ENCODE results near the gene SMYD3.
A peak's percentile ranks its signal among the peaks of the same experiment; 100 is the strongest.

Gene SMYD3

DNA sequence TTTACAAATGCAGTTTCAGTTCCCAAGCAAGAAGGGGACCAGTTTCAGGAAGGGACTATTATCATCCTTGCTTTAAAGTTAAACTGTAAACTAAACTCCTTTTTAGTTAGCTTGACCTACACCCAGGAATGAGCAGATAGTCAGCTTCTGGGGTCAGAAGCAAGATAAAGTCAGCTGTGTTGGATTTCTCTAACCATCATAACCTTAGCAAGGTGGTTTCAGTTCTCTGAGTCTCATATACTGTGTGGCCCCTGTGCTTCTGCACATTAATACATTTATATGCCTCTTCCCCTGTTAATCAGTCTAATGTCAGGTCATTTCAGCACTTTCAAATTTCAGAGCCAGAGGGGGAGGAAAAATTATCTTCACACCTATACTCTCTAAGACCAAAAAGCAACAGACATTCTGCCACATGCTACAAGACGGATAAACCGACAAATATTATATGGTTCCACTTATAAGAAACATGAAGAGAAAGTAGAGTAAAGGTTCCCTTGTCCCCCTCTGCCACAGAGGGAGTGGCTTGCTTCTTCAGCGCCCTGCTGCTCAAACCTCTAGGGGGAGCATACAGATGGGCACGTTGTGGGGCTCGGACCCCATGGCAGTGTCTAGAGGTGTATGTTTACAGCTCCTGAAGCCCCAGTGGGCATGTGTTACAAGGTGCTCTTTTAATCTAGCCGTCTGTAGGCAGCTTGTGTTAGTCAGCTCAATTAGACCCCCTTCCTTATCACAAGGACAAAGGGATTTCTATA is 89.1 kb downstream of the SMYD3 start:
- no peaks in the 10 kb centered on the region for H3K4me1 Mint-ChIP-seq
- no peak overlapping the region for H3K27ac Mint-ChIP-seq
- H3K4me3 Mint-ChIP-seq: no peak overlapping the region
- peaks cover 30% of the 10 kb centered on the region for H3K36me3 Mint-ChIP-seq
- no peaks in the 10 kb centered on the region for H3K9me3 Mint-ChIP-seq
- no peaks in the 10 kb centered on the region for H3K27me3 Mint-ChIP-seq

DNA sequence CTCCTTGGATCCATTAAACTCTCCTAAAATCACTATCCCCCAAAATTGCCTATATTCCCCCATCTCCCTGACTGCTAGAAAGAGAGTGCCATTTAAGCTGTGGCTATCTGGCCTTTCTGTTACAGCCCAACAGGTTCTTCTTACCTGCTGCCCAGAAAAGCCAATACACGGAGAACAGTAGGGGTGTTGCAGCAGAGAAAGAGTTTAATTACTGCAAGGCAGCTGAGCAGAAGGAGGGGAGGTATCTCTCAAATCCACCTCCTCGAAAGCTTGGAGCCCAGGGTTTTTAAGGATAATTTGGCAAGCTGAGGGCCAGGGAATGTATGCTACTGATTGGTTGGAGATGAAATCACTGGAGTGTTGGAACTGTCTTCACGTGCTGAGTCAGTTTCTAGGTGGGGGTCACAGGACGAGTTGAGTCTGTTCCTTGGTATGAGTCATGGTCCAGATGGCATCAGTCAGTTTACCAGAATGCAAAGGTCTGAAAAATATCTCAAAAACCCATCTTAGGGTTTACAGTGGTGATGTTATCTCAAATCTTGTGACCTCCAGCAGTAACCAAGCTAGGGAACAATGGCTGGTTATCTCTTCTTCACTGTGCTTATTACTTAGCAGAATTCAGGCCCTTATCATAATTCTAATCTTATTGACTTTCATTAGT is 89.8 kb downstream of the SMYD3 start:
- Mint-ChIP-seq H3K4me3 (no peak overlapping the region), H3K27ac (no peak overlapping the region), H3K4me1 (no peaks in the 10 kb centered on the region), H3K27me3 (no peaks in the 10 kb centered on the region), H3K9me3 (peaks cover under 1% of the 10 kb centered on the region), H3K36me3 (peaks cover 29% of the 10 kb centered on the region)

DNA sequence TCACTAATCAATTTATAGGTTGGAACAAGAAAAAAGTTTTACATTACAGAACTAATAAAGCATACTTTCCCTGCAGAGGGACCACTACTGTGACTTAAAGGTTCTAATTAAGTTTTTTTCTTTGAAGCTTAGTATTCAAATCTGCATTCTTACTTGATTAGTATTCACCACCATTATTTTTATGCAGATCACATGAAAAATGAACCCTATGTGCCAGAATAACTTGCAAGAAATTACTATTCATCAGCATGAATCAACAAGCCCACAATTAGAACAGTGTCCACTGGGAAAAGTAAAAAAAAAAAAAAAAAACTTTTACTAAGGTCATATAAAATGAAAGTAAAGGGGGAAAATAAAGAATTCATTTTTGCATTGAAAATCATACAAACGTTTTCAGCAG is 90.8 kb downstream of the SMYD3 start:
- H3K4me3 Mint-ChIP-seq: no peak overlapping the region
- H3K27ac Mint-ChIP-seq: no peak overlapping the region
- no peaks in the 10 kb centered on the region for H3K4me1 Mint-ChIP-seq
- H3K9me3 Mint-ChIP-seq: peaks cover 6% of the 10 kb centered on the region
- peaks cover 32% of the 10 kb centered on the region for H3K36me3 Mint-ChIP-seq
- H3K27me3 Mint-ChIP-seq: no peaks in the 10 kb centered on the region

DNA sequence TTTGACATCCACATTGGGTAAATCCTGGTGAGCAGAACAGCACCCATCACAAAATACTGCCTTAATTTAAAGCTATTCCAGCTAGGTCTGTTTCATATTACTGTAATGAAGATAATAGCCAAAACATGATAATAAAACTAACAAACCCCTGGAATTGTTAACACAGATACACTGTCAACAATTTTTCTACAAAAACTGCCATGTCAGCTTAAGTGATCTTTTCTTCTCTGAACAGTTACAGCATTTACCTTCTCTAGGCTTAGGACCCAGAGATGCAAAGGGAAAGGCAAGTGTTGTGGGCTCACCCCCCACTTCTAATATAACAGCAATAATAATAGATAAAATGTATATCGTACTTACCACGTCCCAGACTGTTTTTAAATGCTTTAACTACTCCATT is 92.1 kb downstream of the SMYD3 start:
- Mint-ChIP-seq H3K9me3 (peaks cover 6% of the 10 kb centered on the region), H3K4me3 (no peak overlapping the region), H3K4me1 (no peaks in the 10 kb centered on the region), H3K27ac (no peak overlapping the region), H3K36me3 (peaks cover 32% of the 10 kb centered on the region), H3K27me3 (no peaks in the 10 kb centered on the region)

DNA sequence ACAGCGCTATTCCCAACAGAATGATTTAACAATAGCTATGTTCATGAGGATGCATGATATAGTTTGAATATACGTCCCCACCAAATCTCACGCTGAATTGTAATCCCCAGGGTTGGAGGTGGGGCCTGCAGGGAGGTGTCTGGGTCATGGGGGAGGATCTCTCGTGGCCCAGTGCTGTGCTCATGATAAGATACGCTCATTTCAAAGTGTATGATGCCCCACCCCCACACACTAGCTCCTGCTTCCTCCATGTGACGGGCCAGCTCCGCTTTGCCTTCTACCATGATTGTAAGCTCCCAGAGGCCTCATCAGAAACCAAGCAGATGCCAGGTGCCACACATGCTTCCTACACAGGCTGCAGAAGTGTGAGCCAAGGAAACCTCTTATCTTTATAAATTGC is 93.6 kb downstream of the SMYD3 start:
- H3K9me3 Mint-ChIP-seq: peaks cover 6% of the 10 kb centered on the region
- no peak overlapping the region for H3K4me3 Mint-ChIP-seq
- peaks cover 18% of the 10 kb centered on the region for H3K36me3 Mint-ChIP-seq
- no peak overlapping the region for H3K27ac Mint-ChIP-seq
- no peaks in the 10 kb centered on the region for H3K27me3 Mint-ChIP-seq
- H3K4me1 Mint-ChIP-seq: no peaks in the 10 kb centered on the region

DNA sequence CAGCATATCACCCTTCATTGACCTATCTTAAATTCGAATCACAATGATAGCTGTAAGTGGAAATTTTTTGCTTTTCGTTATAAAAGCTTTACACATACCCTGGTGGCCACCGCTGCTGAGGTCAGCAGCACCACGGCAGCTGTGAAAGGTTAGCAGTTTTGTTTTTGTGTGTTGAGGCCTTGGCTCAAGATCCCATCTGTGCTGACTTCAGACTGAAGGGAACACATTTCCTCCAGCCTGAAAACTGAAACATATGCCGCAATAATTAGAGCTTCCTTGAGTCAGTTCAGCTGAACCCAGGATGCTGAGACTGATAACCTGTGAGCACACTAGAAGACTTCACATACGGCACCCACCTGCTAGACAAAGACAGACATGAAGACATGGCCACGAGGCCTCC is 103.0 kb downstream of the SMYD3 start:
- H3K27ac Mint-ChIP-seq: no peak overlapping the region
- no peaks in the 10 kb centered on the region for H3K4me1 Mint-ChIP-seq
- no peaks in the 10 kb centered on the region for H3K9me3 Mint-ChIP-seq
- H3K27me3 Mint-ChIP-seq: no peaks in the 10 kb centered on the region
- H3K4me3 Mint-ChIP-seq: no peak overlapping the region
- H3K36me3 Mint-ChIP-seq: peaks cover 7% of the 10 kb centered on the region

DNA sequence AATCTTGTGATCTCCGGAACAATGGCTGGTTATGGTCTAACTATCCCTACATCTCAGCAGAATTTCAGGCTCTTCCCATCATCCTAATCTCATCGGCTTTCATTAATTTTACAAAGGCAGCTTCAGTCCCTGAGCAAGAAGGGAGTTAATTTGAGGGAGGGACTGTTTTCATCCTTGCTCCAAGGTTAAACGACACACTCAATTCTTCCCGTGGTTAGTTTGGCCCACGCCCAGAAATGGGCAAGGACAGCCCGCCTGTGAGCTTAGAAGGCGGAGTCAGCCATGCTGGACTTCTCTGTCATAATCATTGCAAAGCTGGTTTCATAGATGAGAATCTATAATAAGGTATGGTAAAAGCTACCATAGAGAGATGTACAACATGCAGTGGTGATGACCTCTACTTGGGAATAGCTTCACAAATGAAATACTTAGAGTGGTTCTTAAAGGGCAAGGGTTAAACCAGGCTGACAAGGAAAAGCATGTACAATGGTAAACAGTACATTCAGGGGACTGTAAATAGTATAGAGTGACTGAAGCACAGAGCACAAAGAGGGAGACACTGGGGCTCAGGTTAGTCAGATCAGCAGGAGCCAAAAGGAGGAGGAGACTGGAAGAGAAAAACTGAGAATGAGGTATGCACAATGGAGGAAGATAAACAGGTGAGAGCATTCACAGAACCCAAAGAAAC is 108.8 kb downstream of the SMYD3 start:
- peaks cover 30% of the 10 kb centered on the region for H3K36me3 Mint-ChIP-seq
- no peak overlapping the region for H3K4me3 Mint-ChIP-seq
- H3K9me3 Mint-ChIP-seq: peaks cover 11% of the 10 kb centered on the region
- H3K27me3 Mint-ChIP-seq: no peaks in the 10 kb centered on the region
- H3K4me1 Mint-ChIP-seq: no peaks in the 10 kb centered on the region
- H3K27ac Mint-ChIP-seq: no peak overlapping the region

DNA sequence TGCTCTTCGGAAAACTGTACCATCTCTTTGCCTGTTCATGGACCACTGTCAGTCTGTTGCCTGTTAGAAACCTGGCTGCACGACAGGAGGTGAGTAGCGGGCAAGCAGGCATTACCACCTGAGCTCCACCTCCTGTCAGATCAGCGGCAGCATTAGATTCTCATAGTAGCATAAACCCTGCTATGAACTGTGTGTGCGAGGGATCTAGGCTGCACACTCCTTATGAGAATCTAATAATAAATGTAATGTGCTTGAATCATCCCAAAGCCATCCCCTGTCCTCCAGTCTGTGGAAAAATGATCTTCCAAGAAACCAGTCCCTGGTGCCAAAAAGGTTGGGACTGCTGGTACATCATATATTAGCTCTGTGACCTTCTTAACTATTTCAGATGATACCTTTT is 110.0 kb downstream of the SMYD3 start:
- peaks cover 30% of the 10 kb centered on the region for H3K36me3 Mint-ChIP-seq
- H3K27me3 Mint-ChIP-seq: no peaks in the 10 kb centered on the region
- peaks cover 11% of the 10 kb centered on the region for H3K9me3 Mint-ChIP-seq
- H3K4me3 Mint-ChIP-seq: no peak overlapping the region
- H3K4me1 Mint-ChIP-seq: no peaks in the 10 kb centered on the region
- H3K27ac Mint-ChIP-seq: no peak overlapping the region

DNA sequence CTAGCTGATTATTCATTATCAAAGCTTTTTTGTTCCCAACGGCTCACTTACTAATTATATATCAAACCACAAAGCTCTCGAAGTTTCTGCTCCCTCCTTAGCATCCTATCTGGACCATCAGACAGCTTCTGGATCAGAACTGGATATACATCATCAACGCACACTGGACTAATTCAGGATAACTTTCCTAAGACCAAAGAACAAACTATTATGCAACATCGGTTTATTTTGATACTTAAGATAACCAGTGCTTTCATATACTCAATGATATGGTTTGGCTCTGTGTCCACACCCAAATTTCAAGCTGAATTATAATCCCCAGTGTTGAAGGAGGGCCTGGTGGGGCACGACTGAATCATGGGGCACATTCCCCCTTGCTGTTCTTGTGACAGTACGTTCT is 110.8 kb downstream of the SMYD3 start:
- Mint-ChIP-seq H3K36me3 (peaks cover 37% of the 10 kb centered on the region), H3K27ac (no peak overlapping the region), H3K4me1 (no peaks in the 10 kb centered on the region), H3K9me3 (peaks cover 18% of the 10 kb centered on the region), H3K27me3 (no peaks in the 10 kb centered on the region), H3K4me3 (no peak overlapping the region)

DNA sequence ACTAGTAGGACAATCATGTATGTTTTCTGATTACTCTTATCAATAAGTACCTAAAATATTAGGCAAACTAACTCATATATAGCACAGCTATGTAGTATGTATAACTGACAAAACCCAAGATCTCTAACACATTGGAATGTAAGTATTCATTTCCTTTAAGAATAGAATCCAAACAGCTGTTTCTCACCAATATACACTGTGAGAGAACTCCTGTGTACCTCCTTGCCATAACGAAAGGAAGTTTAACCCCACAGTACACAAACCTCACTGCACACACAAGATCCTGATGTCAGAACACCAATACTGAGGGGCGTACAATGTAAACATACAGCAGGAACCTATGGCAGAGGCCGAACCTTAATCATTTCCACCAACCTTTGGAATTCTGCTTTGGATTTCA is 113.0 kb downstream of the SMYD3 start:
- no peak overlapping the region for H3K4me3 Mint-ChIP-seq
- H3K27me3 Mint-ChIP-seq: no peaks in the 10 kb centered on the region
- H3K9me3 Mint-ChIP-seq: peaks cover 27% of the 10 kb centered on the region
- H3K36me3 Mint-ChIP-seq: peaks cover 41% of the 10 kb centered on the region
- H3K4me1 Mint-ChIP-seq: no peaks in the 10 kb centered on the region
- no peak overlapping the region for H3K27ac Mint-ChIP-seq

DNA sequence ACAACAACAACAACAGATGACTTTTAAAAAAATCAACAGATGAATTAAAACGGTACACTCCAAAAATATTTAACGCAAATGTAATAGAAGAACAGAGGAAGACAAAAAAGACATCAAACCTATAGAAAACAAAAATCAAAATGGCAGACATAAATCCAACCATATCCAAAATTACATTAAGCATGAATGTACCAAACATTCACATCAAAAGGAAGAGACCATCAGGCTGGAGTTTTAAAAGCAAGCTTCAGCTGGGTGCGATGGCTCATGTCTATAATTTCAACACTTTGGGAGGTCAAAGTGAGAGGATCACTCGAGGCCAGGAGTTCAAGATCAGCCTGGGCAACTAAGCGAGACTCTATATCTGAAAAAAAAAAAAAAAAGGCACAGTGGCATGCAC is 116.2 kb downstream of the SMYD3 start:
- peaks cover 21% of the 10 kb centered on the region for H3K36me3 Mint-ChIP-seq
- no peaks in the 10 kb centered on the region for H3K27me3 Mint-ChIP-seq
- H3K27ac Mint-ChIP-seq: peak overlapping the region; percentile 81
- no peak overlapping the region for H3K4me3 Mint-ChIP-seq
- H3K9me3 Mint-ChIP-seq: peaks cover 21% of the 10 kb centered on the region
- H3K4me1 Mint-ChIP-seq: no peaks in the 10 kb centered on the region

DNA sequence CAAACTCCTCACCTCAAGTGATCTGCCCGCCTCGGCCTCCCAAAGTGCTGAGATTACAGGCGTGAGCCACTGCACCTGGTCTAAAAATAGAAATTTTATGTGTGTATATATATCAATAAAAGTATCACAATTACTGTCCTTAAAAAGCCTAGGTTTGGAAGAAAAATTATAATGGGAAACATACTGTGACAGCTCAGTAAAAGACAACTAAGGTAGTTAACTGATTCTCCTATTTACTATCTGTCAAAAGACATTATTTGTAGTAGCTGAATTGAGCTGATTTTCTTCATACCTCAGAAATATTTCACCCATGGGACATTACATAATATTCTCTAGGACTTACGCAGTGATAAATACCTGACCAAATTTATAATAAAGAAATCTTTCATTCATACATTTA is 122.5 kb downstream of the SMYD3 start:
- H3K27ac Mint-ChIP-seq: no peak overlapping the region
- no peaks in the 10 kb centered on the region for H3K27me3 Mint-ChIP-seq
- peaks cover 6% of the 10 kb centered on the region for H3K4me1 Mint-ChIP-seq
- H3K4me3 Mint-ChIP-seq: no peak overlapping the region
- H3K36me3 Mint-ChIP-seq: peaks cover 2% of the 10 kb centered on the region
- no peaks in the 10 kb centered on the region for H3K9me3 Mint-ChIP-seq

DNA sequence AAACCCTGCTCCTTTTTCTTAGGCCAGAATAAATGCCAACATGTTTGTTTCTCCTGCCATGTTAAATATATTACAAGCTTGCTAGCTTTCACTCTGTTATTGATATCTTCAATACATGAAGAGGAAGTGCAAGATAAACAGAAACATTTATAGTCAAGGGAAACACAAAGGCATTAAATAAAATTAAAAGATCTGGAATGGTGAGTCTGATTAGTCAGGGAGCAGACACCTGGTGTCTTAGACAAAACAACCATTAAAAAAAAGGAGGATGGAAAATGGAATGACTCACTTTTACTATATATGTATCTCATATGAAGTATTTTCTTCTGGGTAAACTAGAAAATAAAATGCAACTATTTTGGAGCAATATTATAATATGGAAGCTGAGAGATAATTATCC is 123.3 kb downstream of the SMYD3 start:
- Mint-ChIP-seq H3K27ac (no peak overlapping the region), H3K36me3 (peaks cover 2% of the 10 kb centered on the region), H3K27me3 (no peaks in the 10 kb centered on the region)

DNA sequence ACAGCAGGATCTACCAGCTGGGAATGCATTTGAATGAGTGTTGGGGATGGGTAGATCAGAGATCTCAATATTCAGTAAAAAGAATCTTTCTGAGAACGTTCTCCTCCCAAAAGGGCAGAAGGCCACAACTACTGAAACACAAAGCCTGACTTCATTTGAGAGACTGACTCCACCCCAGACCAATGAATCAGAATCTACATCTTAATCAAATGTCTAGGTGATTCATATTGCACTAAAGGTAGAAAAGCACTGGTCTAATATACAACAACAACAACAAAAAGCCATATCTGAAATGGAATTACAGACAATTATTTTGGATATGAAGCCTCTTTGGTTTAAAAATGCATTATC is 123.9 kb downstream of the SMYD3 start:
- Mint-ChIP-seq H3K4me3 (no peak overlapping the region), H3K27ac (no peak overlapping the region), H3K27me3 (no peaks in the 10 kb centered on the region), H3K4me1 (peaks cover 6% of the 10 kb centered on the region), H3K36me3 (peaks cover 2% of the 10 kb centered on the region), H3K9me3 (no peaks in the 10 kb centered on the region)

More for the DNA sequence above, 123.3 kb downstream of the SMYD3 start:
- H3K4me1 Mint-ChIP-seq: peaks cover 6% of the 10 kb centered on the region
- no peak overlapping the region for H3K4me3 Mint-ChIP-seq
- no peaks in the 10 kb centered on the region for H3K9me3 Mint-ChIP-seq

DNA sequence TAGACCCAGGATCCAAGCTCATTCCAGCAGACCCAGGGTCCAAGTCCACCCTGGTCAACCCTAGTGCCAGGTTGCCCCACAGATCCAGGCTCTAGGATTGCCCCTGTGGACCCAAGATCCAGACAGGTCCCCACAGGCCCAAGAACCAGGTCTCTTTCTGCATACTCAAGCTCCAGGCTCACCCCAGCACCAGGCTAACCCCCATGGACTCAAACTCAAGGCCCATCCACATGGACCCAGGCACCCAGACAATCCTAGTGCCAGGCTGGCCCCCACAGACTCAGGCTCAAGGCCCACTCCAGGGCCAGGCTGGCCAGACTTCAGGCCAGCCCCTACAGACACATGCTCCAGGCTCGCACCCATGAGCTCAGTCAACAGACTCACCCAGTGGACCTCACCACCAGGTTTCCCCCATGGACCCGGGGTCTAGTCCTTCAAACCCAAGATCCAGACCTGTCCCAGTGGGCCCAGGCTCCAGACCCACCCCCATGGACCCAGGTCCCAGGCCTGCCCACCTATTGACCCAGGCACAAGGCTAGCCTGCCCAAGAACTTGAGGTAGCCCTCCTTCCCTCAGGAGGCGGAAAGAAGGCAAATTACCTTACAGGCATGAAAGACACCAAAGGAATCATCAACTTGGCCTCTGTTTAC is 124.4 kb downstream of the SMYD3 start:
- Mint-ChIP-seq H3K27me3 (no peaks in the 10 kb centered on the region), H3K4me1 (peaks cover 6% of the 10 kb centered on the region), H3K36me3 (peaks cover 2% of the 10 kb centered on the region), H3K9me3 (no peaks in the 10 kb centered on the region), H3K27ac (no peak overlapping the region), H3K4me3 (no peak overlapping the region)

DNA sequence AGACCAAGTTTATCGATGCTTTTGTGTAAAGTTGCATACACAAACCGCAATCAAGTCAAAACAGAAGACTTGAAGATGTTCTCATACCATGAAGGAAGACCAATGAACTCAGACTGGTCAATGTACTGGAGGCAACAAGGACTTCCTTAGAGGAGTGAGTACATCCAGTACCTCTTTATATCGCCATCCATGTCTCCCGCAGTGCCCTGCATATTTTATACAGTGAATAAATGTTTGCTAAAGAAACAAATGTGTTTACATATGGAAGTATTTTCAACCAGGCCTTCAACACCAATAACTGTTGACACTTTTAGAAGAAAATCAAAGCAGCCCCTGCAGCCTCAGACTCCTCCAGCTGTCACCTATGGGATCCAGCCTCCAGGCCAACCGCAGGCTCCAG is 125.6 kb downstream of the SMYD3 start:
- H3K4me3 Mint-ChIP-seq: no peak overlapping the region
- H3K9me3 Mint-ChIP-seq: no peaks in the 10 kb centered on the region
- H3K27ac Mint-ChIP-seq: no peak overlapping the region

More for the DNA sequence above, 125.6 kb downstream of the SMYD3 start:
- Mint-ChIP-seq H3K4me1 (peaks cover 6% of the 10 kb centered on the region), H3K27me3 (no peaks in the 10 kb centered on the region), H3K36me3 (peaks cover 3% of the 10 kb centered on the region)
